ENCODE results near the gene PPFIBP1. TPM values are rescaled to one million over a fixed set of nuclear protein-coding genes. Genes with fewer than 3 reads are reported as not detected.
"Not testable (repeated sequence)": the region's sequence is repeated elsewhere in the genome, so short reads cannot be mapped to it uniquely, and the experiment has no call there.

PPFIBP1 gene
- total RNA-seq, 4 donors from 2014 or later: 48.6 to 148 (median 74.8) TPM

DNA sequence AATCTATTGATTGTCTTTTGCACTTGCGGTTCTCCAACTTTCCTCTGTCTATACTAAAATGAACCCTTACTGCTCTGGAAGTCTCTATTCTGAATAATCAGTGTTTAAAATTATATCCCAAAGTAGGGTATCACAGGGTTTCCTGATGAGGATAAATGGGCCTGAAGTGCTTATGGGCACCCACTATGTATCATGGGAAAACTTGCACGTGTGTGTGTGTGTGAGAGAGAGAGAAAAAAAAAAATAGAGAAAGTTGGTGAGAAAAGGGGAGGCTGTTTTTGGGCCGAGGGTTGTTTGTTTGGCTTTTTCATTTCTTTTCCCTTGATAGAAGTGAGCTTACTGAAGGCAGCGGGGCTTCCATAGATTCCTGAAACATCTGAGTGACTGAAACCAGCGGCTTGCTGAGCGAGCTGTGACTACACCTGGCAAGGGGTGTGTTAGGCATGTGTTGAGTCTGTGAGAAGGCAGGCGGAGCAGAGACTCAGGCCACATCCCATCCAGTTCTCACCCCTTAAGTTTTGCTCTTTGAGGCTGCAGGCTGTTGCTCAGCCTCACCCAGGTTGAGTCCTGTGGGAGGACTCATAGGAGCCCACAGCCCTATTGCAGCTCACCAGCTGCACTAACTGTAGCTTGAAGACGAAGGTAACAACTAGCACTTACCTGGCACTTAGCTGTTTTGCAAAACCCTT lies 17.2 kb downstream of the PPFIBP1 start:
- peaks cover under 1% of the 10 kb centered on the region for H3K36me3 ChIP-seq
- H3K27me3 ChIP-seq: no peaks in the 10 kb centered on the region
- peaks cover 50% of the 10 kb centered on the region for H3K4me1 ChIP-seq
- H3K4me3 ChIP-seq: no peak overlapping the region
- H3K27ac ChIP-seq: peak overlapping the region; percentile 20
- DNase-seq (ENCODE audit: low spot score in 2 of 2): no peak
- WGBS: 67% methylated on average over 8 of the region's 8 CpGs
- TF ChIP-seq, protein P1, sequence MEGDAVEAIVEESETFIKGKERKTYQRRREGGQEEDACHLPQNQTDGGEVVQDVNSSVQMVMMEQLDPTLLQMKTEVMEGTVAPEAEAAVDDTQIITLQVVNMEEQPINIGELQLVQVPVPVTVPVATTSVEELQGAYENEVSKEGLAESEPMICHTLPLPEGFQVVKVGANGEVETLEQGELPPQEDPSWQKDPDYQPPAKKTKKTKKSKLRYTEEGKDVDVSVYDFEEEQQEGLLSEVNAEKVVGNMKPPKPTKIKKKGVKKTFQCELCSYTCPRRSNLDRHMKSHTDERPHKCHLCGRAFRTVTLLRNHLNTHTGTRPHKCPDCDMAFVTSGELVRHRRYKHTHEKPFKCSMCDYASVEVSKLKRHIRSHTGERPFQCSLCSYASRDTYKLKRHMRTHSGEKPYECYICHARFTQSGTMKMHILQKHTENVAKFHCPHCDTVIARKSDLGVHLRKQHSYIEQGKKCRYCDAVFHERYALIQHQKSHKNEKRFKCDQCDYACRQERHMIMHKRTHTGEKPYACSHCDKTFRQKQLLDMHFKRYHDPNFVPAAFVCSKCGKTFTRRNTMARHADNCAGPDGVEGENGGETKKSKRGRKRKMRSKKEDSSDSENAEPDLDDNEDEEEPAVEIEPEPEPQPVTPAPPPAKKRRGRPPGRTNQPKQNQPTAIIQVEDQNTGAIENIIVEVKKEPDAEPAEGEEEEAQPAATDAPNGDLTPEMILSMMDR (IDR thresholded peaks at IDR 0.05): no peak
- TF ChIP-seq POLR2A (IDR thresholded peaks at IDR 0.05) (no peak), EP300 (IDR thresholded peaks at IDR 0.05) (no peak), POLR2AphosphoS5 (IDR thresholded peaks at IDR 0.05) (no peak)
- H3K9me3 ChIP-seq: no peaks in the 10 kb centered on the region

DNA sequence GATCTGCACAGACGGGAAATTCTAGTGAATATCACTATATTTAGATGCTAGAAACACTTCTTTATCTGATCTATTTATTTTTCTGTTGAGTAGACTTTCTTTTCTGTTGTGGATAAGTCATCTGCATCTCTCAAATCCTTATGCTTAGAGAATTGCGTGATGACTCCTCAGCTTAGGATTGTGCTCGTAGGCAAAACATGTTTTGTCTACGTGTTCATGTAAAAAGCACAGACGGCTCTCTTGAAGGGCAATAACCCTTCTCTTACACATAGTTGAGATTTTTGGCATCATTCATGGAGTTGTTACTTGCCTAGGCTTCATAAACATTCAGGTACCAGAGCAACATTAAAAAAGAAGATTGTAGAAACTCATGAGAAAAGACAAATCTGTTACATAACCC lies 18.6 kb downstream of the PPFIBP1 start:
- H3K27me3 ChIP-seq: no peaks in the 10 kb centered on the region
- DNase-seq (ENCODE audit: low spot score in 2 of 2): no peak
- no peak for TF ChIP-seq POLR2A (IDR thresholded peaks at IDR 0.05)
- TF ChIP-seq, protein P1 (IDR thresholded peaks at IDR 0.05): no peak
- no peak for TF ChIP-seq EP300 (IDR thresholded peaks at IDR 0.05)
- no peak for TF ChIP-seq POLR2AphosphoS5 (IDR thresholded peaks at IDR 0.05)
- no peak overlapping the region for H3K27ac ChIP-seq
- no peak overlapping the region for H3K4me3 ChIP-seq
- peaks cover 53% of the 10 kb centered on the region for H3K4me1 ChIP-seq
- H3K36me3 ChIP-seq: no peaks in the 10 kb centered on the region
- 43% methylated on average over 5 of the region's 5 CpGs for WGBS
- H3K9me3 ChIP-seq: no peaks in the 10 kb centered on the region

DNA sequence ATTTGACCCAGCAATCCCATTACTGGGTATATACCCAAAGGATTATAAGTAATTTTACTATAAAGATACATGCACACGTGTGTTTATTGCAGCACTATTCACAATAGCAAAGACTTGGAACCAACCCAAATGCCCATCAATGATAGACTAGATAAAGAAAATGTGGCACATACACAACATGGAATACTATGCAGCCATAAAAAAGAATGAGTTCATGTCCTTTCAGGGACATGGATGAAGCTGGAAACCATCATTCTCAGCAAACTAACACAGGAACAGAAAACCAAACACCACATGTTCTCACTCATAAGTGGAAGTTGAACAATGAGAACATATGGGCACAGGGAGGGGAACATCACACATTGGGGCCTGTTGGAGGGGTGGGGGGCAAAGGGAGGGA lies 20.9 kb downstream of the PPFIBP1 start:
- H3K27ac ChIP-seq: not testable (repeated sequence)

DNA sequence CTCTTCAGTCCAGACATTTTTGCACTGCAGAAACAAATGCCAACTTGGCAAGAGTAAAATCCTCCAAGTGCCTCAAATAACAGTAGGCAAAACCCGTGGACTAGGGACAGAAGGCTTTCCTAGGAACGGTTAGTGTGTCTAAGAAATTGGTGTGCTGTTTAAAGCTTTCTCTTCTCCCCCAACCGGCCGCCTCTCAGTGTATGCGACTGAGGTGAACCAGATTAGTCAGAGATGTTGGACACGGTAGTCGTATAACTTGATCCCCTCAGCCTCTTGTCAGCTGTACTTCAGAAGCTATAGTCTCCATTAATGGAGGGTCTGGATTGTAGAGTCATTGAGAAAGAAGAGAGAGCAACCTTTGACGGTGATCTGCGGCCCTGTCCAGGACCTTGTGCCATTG lies 21.7 kb downstream of the PPFIBP1 start:
- Histone ChIP-seq H3K4me3 (no peak overlapping the region), H3K4me1 (peaks cover 64% of the 10 kb centered on the region), H3K27ac (peak overlapping the region; percentile 60), H3K9me3 (no peaks in the 10 kb centered on the region), H3K27me3 (no peaks in the 10 kb centered on the region), H3K36me3 (no peaks in the 10 kb centered on the region)
- no peak for DNase-seq (ENCODE audit: low spot score in 2 of 2)
- TF ChIP-seq POLR2AphosphoS5 (IDR thresholded peaks at IDR 0.05) (no peak), POLR2A (IDR thresholded peaks at IDR 0.05) (no peak), EP300 (IDR thresholded peaks at IDR 0.05) (no peak)
- TF ChIP-seq, protein P1 (IDR thresholded peaks at IDR 0.05): no peak
- WGBS: 58% methylated on average over 9 of the region's 9 CpGs

More for the DNA sequence above, 20.9 kb downstream of the PPFIBP1 start:
- not testable (repeated sequence) for H3K36me3 ChIP-seq; H3K27me3 ChIP-seq; H3K4me3 ChIP-seq; H3K9me3 ChIP-seq; DNase-seq (ENCODE audit: low spot score in 2 of 2)
- 89% methylated on average over 1 of the region's 1 CpG for WGBS
- peaks cover 59% of the 10 kb centered on the region for H3K4me1 ChIP-seq

DNA sequence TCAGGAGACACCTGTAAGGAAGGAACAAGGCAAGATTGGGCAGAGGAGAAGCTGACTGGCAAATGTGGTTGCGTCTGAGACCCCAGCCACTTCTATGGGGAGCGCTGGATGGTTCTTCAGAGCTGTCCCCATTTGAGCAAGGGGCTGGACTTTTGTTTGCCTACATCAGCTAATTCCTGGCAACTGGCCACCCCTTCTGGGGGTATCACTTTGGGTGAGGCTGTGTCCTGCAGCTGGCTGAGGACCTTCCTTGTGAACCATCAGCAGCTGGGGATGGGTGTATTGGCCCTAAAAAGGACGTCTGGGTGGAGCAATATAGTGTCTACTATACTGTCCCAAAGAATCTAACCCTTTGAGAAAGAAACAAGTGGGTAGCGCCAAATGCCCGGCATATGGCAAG lies 23.6 kb downstream of the PPFIBP1 start:
- Histone ChIP-seq H3K4me1 (peaks cover 60% of the 10 kb centered on the region), H3K9me3 (no peaks in the 10 kb centered on the region), H3K36me3 (no peaks in the 10 kb centered on the region), H3K27me3 (no peaks in the 10 kb centered on the region), H3K27ac (no peak overlapping the region), H3K4me3 (no peak overlapping the region)
- no peak for TF ChIP-seq EP300 (IDR thresholded peaks at IDR 0.05)
- TF ChIP-seq POLR2A (IDR thresholded peaks at IDR 0.05): no peak
- TF ChIP-seq, protein P1 (IDR thresholded peaks at IDR 0.05): no peak
- TF ChIP-seq POLR2AphosphoS5 (IDR thresholded peaks at IDR 0.05): no peak
- 89% methylated on average over 5 of the region's 5 CpGs for WGBS
- no peak for DNase-seq (ENCODE audit: low spot score in 2 of 2)

All from suprapubic skin (tissue), 4 donors.